H1 (cell line): Measurements from ENCODE around the gene PTPRD. TPM values are rescaled to one million over a fixed set of nuclear protein-coding genes. Genes with fewer than 3 reads are reported as not detected.

Experiments
- CTCF ChIA-PET: fragments of 300-600 bp; sonication (Branson Sonifier 250); formaldehyde crosslinking; loops from one replicate; lab custom pipeline; 2021; ENCODE audit not compliant: partially characterized antibody; lab: Charles Lee
- POLR2A ChIA-PET: fragments of 300-600 bp; sonication (Branson Sonifier 250); formaldehyde crosslinking; loops from one replicate; lab custom pipeline; 2021; ENCODE audit warnings: inconsistent platforms; ENCODE audit not compliant: partially characterized antibody; lab: Charles Lee
- DNase-seq, 2 experiments: peaks; one replicate each; pipeline versions ENCODE4 v3.0.0 to v3.0.0-alpha.2; 2010 to 2022; ENCODE audit warnings: low spot score in 2 of 2, low read depth in 1 of 2, mixed read lengths in 1 of 2
- FAIRE-seq: peaks from 2 replicates; lab custom pipeline; 2011; peaks lifted over from hg19 to GRCh38; lab: Jason Lieb, UNC
- H2AFZ ChIP-seq: 2 replicates; pipeline ENCODE4 v1.8.1; 2012; ENCODE audit warnings: low read length, inconsistent platforms
- H2AK5ac ChIP-seq: 2 replicates; pipeline ENCODE4 v1.6.1; 2013; ENCODE audit warnings: low read depth, low read length
- H2BK120ac ChIP-seq: replicated peaks from 2 replicates; pipeline ENCODE3; 2013; ENCODE audit warnings: low read depth, low read length, inconsistent platforms
- H2BK12ac ChIP-seq: 2 replicates; pipeline ENCODE4 v1.6.1; 2013; ENCODE audit warnings: low read depth, low read length
- H2BK15ac ChIP-seq: 2 replicates; pipeline ENCODE4 v1.6.1; 2013; ENCODE audit warnings: low read length
- H2BK20ac ChIP-seq: 2 replicates; pipeline ENCODE4 v1.6.1; 2013; ENCODE audit warnings: low read length
- H2BK5ac ChIP-seq: 2 replicates; pipeline ENCODE4 v1.6.1; 2013; ENCODE audit warnings: low read depth, low read length
- H3K14ac ChIP-seq: 2 replicates; pipeline ENCODE4 v1.6.1; 2013; ENCODE audit warnings: inconsistent platforms; ENCODE audit not compliant: insufficient read length
- H3K18ac ChIP-seq: 2 replicates; pipeline ENCODE4 v1.6.1; 2013; ENCODE audit warnings: low read length; ENCODE audit errors: extremely low read depth
- H3K23ac ChIP-seq: 2 replicates; pipeline ENCODE4 v1.6.1; 2013; ENCODE audit warnings: inconsistent platforms; ENCODE audit not compliant: insufficient read length
- H3K23me2 ChIP-seq: 2 replicates; pipeline ENCODE4 v1.6.1; 2013; ENCODE audit warnings: low read depth, low read length
- H3K27ac ChIP-seq: 2 replicates; pipeline ENCODE4 v1.6.1; 2011; ENCODE audit warnings: low read depth, low read length, inconsistent platforms
- H3K27me3 ChIP-seq, 4 experiments: replicated peaks in 1 of 4; 1 replicate in 1 of 4; 2 replicates in 3 of 4; pipeline versions ENCODE4 v1.6.1 to v1.8.1; 2011 to 2013; ENCODE audit warnings: low read length in 3 of 4, mild to moderate bottlenecking in 3 of 4, inconsistent platforms in 2 of 4, mixed read lengths in 2 of 4, moderate library complexity in 1 of 4; ENCODE audit not compliant: control insufficient read depth in 3 of 4, insufficient read depth in 3 of 4; ENCODE audit errors: extremely low read depth in 1 of 4
- H3K36me3 ChIP-seq, 4 experiments: 2 replicates each; pipeline versions ENCODE4 v1.6.1 to v1.8.1; 2011 to 2013; ENCODE audit warnings: mild to moderate bottlenecking in 4 of 4, low read length in 3 of 4, moderate library complexity in 2 of 4, control low read depth in 1 of 4, inconsistent platforms in 1 of 4; ENCODE audit not compliant: insufficient read depth in 4 of 4, control insufficient read depth in 2 of 4
- H3K4ac ChIP-seq: replicated peaks from 2 replicates; pipeline ENCODE3; 2013; ENCODE audit warnings: low read length, low read depth, mixed read lengths, inconsistent platforms; ENCODE audit not compliant: insufficient read length
- H3K4me1 ChIP-seq, 4 experiments: replicated peaks in 1 of 4; 1 replicate in 1 of 4; 2 replicates in 3 of 4; pipeline versions ENCODE4 v1.6.1 to v1.8.1; 2011 to 2013; ENCODE audit warnings: low read length in 3 of 4, inconsistent platforms in 2 of 4, mixed read lengths in 1 of 4; ENCODE audit not compliant: insufficient read depth in 4 of 4, control insufficient read depth in 3 of 4
- H3K4me2 ChIP-seq, 2 experiments: 2 replicates each; pipeline versions ENCODE4 v1.6.1 to v1.8.1; 2011 to 2013; ENCODE audit warnings: low read depth in 2 of 2, low read length in 2 of 2, control low read depth in 1 of 2, inconsistent platforms in 1 of 2, mild to moderate bottlenecking in 1 of 2; ENCODE audit not compliant: insufficient read depth in 1 of 2
- H3K4me3 ChIP-seq, 4 experiments: fragments of 200-600, 300-600 bp in 1 of 4; sonication (generic), shearing (Covaris generic), sonication (Bioruptor Twin) in 1 of 4; 2 replicates each; pipeline versions ENCODE4 v1.5.1 to v1.8.1; 2011 to 2016; ENCODE audit warnings: low read length in 4 of 4, low read depth in 3 of 4, control low read depth in 2 of 4, inconsistent platforms in 2 of 4, mild to moderate bottlenecking in 2 of 4, mixed read lengths in 1 of 4, moderate library complexity in 1 of 4; ENCODE audit not compliant: insufficient read depth in 2 of 4; ENCODE audit errors: extremely low read depth in 1 of 4
- H3K56ac ChIP-seq: replicated peaks from 2 replicates; pipeline ENCODE3; 2013; ENCODE audit warnings: low read depth, mild to moderate bottlenecking, mixed read lengths, low read length, inconsistent platforms; ENCODE audit not compliant: insufficient read length
- H3K79me1 ChIP-seq: 2 replicates; pipeline ENCODE4 v1.6.1; 2013; ENCODE audit warnings: low read depth, low read length, control low read depth
- H3K79me2 ChIP-seq, 2 experiments: 2 replicates each; pipeline versions ENCODE4 v1.6.1 to v1.8.1; 2012 to 2013; ENCODE audit warnings: low read length in 2 of 2, mild to moderate bottlenecking in 2 of 2, inconsistent platforms in 1 of 2; ENCODE audit not compliant: insufficient read depth in 2 of 2, control insufficient read depth in 1 of 2
- H3K9ac ChIP-seq, 4 experiments: replicated peaks in 1 of 4; 1 replicate in 1 of 4; 2 replicates in 3 of 4; pipeline versions ENCODE4 v1.6.1 to v1.8.1; 2011 to 2013; ENCODE audit warnings: low read depth in 3 of 4, low read length in 3 of 4, control low read depth in 2 of 4, mild to moderate bottlenecking in 2 of 4, moderate library complexity in 2 of 4, inconsistent platforms in 1 of 4; ENCODE audit errors: extremely low read depth in 1 of 4
- H3K9me3 ChIP-seq, 2 experiments: 2 replicates each; pipeline versions ENCODE4 v1.6.1 to v1.8.1; 2012 to 2013; ENCODE audit warnings: mild to moderate bottlenecking in 2 of 2, moderate library complexity in 2 of 2, control low read depth in 1 of 2, inconsistent platforms in 1 of 2, low read depth in 1 of 2, low read length in 1 of 2, mixed read lengths in 1 of 2; ENCODE audit not compliant: insufficient read depth in 2 of 2
- H4K20me1 ChIP-seq, 2 experiments: replicated peaks in 1 of 2; 2 replicates each; pipeline versions ENCODE3 to v1.8.1; 2011 to 2013; ENCODE audit warnings: inconsistent platforms in 2 of 2, low read length in 2 of 2, mild to moderate bottlenecking in 1 of 2; ENCODE audit not compliant: insufficient read depth in 2 of 2, control insufficient read depth in 1 of 2
- H4K5ac ChIP-seq: 2 replicates; pipeline ENCODE4 v1.6.1; 2013; ENCODE audit warnings: low read length, low read depth, mixed read lengths, inconsistent platforms; ENCODE audit not compliant: insufficient read length
- H4K8ac ChIP-seq: 2 replicates; pipeline ENCODE4 v1.8.0; 2013; ENCODE audit warnings: mild to moderate bottlenecking, moderate library complexity, low read length, inconsistent platforms; ENCODE audit not compliant: insufficient read depth; ENCODE audit errors: extremely low read depth
- H4K91ac ChIP-seq: replicated peaks from 2 replicates; pipeline ENCODE3; 2013; ENCODE audit warnings: low read length, mixed read lengths, inconsistent platforms; ENCODE audit not compliant: insufficient read length
- ASH2L ChIP-seq: fragments of 200-600, 300-600 bp; sonication (generic); IDR thresholded peaks from one replicate; pipeline ENCODE4 v1.7.1; 2017; ENCODE audit warnings: low read length
- BCL11A ChIP-seq, 2 experiments: IDR thresholded peaks; one replicate each; pipeline ENCODE4 v1.6.1; 2011; ENCODE audit warnings: low read depth in 2 of 2, low read length in 2 of 2, mild to moderate bottlenecking in 2 of 2
- GTF2F1 ChIP-seq: IDR thresholded peaks from 2 replicates; pipeline ENCODE4 v1.6.1; 2012; ENCODE audit warnings: low read depth, low read length, improper control_type of control experiment, borderline replicate concordance
- HDAC6 ChIP-seq: IDR thresholded peaks from one replicate; pipeline ENCODE4 v1.7.1; 2012; ENCODE audit warnings: low read depth, mild to moderate bottlenecking, inconsistent platforms, low read length, moderate library complexity
- PHF8 ChIP-seq: fragments of 200-600 bp; sonication (generic); conservative IDR thresholded peaks from 2 replicates; pipeline ENCODE4 v1.7.1; 2012; ENCODE audit warnings: low read depth, mild to moderate bottlenecking, inconsistent platforms, low read length, moderate library complexity
- polyA plus RNA-seq, 7 experiments: library from polyadenylated mRNA; depleted of rRNA in 3 of 7; stranded (reverse) in 5 of 7; unstranded in 2 of 7; fragments of >200 nt in 5 of 7; fragments of 200-250 nt in 2 of 7; gene quantifications; 1 replicate in 5 of 7; 2 replicates in 1 of 7; 4 replicates in 1 of 7; pipeline versions ENCODE4 v1.2.1 to v1.2.3, GENCODE V29; 2011 to 2013; ENCODE audit warnings: missing spikeins in 2 of 7, mixed read lengths in 2 of 7
- total RNA-seq: library from RNA; stranded (reverse); fragmentation: NEBNext Ultra II Directional; extraction: Animal tissue kit (Norgen Biotek cat#: 25700); gene quantifications from 2 replicates; pipeline ENCODE4 v1.2.1, GENCODE V29; 2021

The PTPRD gene
- total and polyA plus RNA-seq, 2 of the 8 experiments (the other 6 are each of a cell fraction or from before 2014, with no cell fraction given) = 17.2 to 77.0 TPM

DNA sequence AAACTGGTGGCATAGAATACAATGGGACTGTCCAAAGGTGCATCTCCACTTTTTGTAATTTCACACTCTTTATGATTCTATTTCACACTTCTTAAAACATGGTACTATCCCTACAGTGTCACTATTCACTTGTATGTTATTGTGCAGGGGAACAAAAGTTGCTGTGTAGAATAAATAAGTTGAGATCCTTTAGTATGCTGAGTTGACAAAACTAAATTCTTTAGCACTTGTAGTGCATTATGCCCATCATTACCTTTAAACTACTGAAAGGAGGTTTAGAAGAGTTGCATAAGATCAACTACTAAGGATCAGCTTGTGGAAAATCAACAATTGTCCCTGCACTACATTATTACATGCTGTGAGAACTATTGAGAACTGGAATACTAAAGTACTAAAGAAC lies 1380.9 kb downstream of the PTPRD start:
- ChIA-PET POLR2A (no interaction called here), CTCF (interaction anchor here (0.9 kb wide), 1 partner anchor 711 kb away, joined by 3 read pairs; no protein-coding TSS in a partner anchor)
- no peak overlapping the region for H2BK12ac ChIP-seq
- H3K4me2 ChIP-seq = no peak overlapping the region
- no peak overlapping the region for H2BK20ac ChIP-seq
- H2AFZ ChIP-seq = no peak overlapping the region
- no peak overlapping the region for H2AK5ac ChIP-seq
- H3K56ac ChIP-seq = no peak overlapping the region
- H4K20me1 ChIP-seq = no peaks in the 10 kb centered on the region
- H3K36me3 ChIP-seq = 0 out of 8 replicates have a peak, but pooled peaks cover 0 to 3% (median 0%) of the 10 kb centered on the region in 4 experiments
- no peak overlapping the region for H4K8ac ChIP-seq
- H3K79me2 ChIP-seq = no peaks in the 10 kb centered on the region
- H3K23ac ChIP-seq = no peak overlapping the region
- FAIRE-seq (no peak), DNase-seq (no peak)
- H3K27me3 ChIP-seq = no peaks in the 10 kb centered on the region
- H3K27ac ChIP-seq = no peak overlapping the region
- H3K9ac ChIP-seq = no peak overlapping the region
- no peak overlapping the region for H3K4me3 ChIP-seq
- H3K14ac ChIP-seq = no peak overlapping the region
- no peak overlapping the region for H3K4ac ChIP-seq
- no peak overlapping the region for H4K91ac ChIP-seq
- H2BK5ac ChIP-seq = no peak overlapping the region
- H2BK120ac ChIP-seq = no peak overlapping the region
- H3K4me1 ChIP-seq = no peaks in the 10 kb centered on the region; a peak in 2 of 7 replicates
- H2BK15ac ChIP-seq = no peak overlapping the region
- peaks cover 9% of the 10 kb centered on the region in 2 experiments for H3K9me3 ChIP-seq
- no peak overlapping the region for H3K18ac ChIP-seq
- H3K79me1 ChIP-seq = no peaks in the 10 kb centered on the region
- H3K23me2 ChIP-seq = no peaks in the 10 kb centered on the region
- no peak overlapping the region for H4K5ac ChIP-seq
- TF ChIP-seq GTF2F1 = no peak
- no peak for TF ChIP-seq HDAC6
- no peak for TF ChIP-seq BCL11A (IDR thresholded peaks at IDR 0.05; ENCODE audit: low read depth in 2 of 2, low read length in 2 of 2)
- no peak for TF ChIP-seq ASH2L
- no peak for TF ChIP-seq PHF8
